GM23338 (cell line): ENCODE measurements around the gene TNS1.
A peak's percentile ranks its signal among the peaks of the same experiment; 100 is the strongest.

Source experiments
- CTCF ChIP-seq, 2 experiments: fragments of 200-600 bp in 1 of 2; sonication (generic) in 1 of 2; conservative IDR thresholded peaks; 2 replicates each; pipeline versions ENCODE4 v1.5.1 to v1.6.1; 2016 to 2017; ENCODE audit warnings: antibody characterized with exemption in 2 of 2, low read depth in 2 of 2, mild to moderate bottlenecking in 2 of 2, moderate library complexity in 1 of 2
- EZH2 ChIP-seq: fragments of 200-600 bp; sonication (generic); IDR thresholded peaks from one replicate; pipeline ENCODE4 v1.8.0; 2017; ENCODE audit warnings: antibody characterized with exemption, mild to moderate bottlenecking, low read depth; ENCODE audit not compliant: unreplicated experiment

GRCh38 chr2:217932803-217933616, 69.8 kb downstream of the TNS1 start:
- TF ChIP-seq CTCF (conservative IDR thresholded peaks at IDR 0.05; ENCODE audit: low read depth in 2 of 2) (peak; percentile 39 to 51), EZH2 (no peak)
